ENCODE results near the gene SLC1A3.

GRCh38 chr5:36661456-36662220 lies 55.2 kb downstream of the SLC1A3 start:
- TF ChIP-seq CTCF (conservative IDR thresholded peaks at IDR 0.05 in 1 of 2, IDR thresholded peaks at IDR 0.05 in 1 of 2; ENCODE audit: low read depth in 1 of 2, low read length in 2 of 2) = no peak
- TF ChIP-seq EZH2 (IDR thresholded peaks at IDR 0.05; ENCODE audit: low read length, missing control alignments) = no peak

Measured in fibroblast of lung (primary cell).